ENCODE data around the gene OTUB1.

DNA sequence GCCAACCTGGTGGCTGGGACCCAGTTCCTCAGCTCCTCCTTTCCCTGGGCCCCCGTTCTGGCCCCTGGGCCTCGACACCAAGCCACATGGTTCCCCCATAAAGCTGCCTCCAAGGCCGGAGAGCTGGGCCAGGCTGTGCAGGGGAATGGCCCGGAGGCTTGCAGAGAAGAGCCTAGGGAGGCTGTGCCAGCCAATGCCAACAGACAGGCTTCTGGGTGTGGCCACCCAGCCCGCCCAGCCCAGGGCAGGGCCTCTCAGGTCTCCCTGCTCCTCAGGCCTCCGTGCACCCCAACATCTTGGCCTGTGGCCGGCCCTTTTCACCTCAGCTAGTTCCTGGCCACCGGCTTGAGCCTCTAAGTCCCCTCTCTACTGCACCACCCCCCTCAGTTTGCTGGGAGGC, 32.1 kb downstream of the OTUB1 start:
- TF ChIP-seq, protein P1, sequence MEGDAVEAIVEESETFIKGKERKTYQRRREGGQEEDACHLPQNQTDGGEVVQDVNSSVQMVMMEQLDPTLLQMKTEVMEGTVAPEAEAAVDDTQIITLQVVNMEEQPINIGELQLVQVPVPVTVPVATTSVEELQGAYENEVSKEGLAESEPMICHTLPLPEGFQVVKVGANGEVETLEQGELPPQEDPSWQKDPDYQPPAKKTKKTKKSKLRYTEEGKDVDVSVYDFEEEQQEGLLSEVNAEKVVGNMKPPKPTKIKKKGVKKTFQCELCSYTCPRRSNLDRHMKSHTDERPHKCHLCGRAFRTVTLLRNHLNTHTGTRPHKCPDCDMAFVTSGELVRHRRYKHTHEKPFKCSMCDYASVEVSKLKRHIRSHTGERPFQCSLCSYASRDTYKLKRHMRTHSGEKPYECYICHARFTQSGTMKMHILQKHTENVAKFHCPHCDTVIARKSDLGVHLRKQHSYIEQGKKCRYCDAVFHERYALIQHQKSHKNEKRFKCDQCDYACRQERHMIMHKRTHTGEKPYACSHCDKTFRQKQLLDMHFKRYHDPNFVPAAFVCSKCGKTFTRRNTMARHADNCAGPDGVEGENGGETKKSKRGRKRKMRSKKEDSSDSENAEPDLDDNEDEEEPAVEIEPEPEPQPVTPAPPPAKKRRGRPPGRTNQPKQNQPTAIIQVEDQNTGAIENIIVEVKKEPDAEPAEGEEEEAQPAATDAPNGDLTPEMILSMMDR (IDR thresholded peaks at IDR 0.05): no peak
- no peak for TF ChIP-seq POLR2A (IDR thresholded peaks at IDR 0.05)
